HepG2 (cell line): Measurements from ENCODE around the gene IFT122. TPM values are rescaled to one million over a fixed set of nuclear protein-coding genes. Genes with fewer than 3 reads are reported as not detected.
A peak's percentile ranks its signal among the peaks of the same experiment; 100 is the strongest.

ENCODE experiments used
- ATAC-seq: fragments of 200-7000 bp; cut with Tn5 transposase; 3 replicates; pipeline ENCODE4 v1.9.1; 2020; ENCODE audit warnings: mild to moderate bottlenecking, moderate library complexity
- BruUV-seq: library from RNA; stranded (reverse); fragments of 400-500 nt; replicated peaks from 2 replicates; lab custom pipeline; 2021; lab: Mats Ljungman, UMichigan
- CTCF ChIA-PET: fragments of 300-600 bp; formaldehyde crosslinking; extraction: SDS; loops from one replicate; lab custom pipeline; 2021; ENCODE audit warnings: low total read pairs, inconsistent platforms, low intra/inter-chr PET ratio; lab: Yijun Ruan, JAX
- POLR2A ChIA-PET: fragments of 350-600 bp; sonication (Branson Sonifier 250); formaldehyde crosslinking; loops from one replicate; lab custom pipeline; 2020; ENCODE audit warnings: antibody characterized with exemption, inconsistent platforms; lab: Yijun Ruan, JAX
- DNase-seq: peaks from one replicate; pipeline ENCODE4 v3.0.0-alpha.2; 2015; ENCODE audit warnings: low spot score
- FAIRE-seq: peaks from 3 replicates; lab custom pipeline; 2011; peaks lifted over from hg19 to GRCh38; lab: Jason Lieb, UNC
- H2AFZ ChIP-seq: one replicate; pipeline ENCODE4 v1.6.1; 2011; ENCODE audit warnings: low read length, inconsistent platforms
- H3K27ac ChIP-seq: fragments of 300-600 bp; 3 replicates; pipeline ENCODE4 v1.8.0; 2011; ENCODE audit warnings: mixed run types, mild to moderate bottlenecking, mixed read lengths, low read length, inconsistent platforms; ENCODE audit not compliant: insufficient read depth; ENCODE audit errors: extremely low read length
- H3K27me3 ChIP-seq, 2 experiments: fragments of 200-600 bp in 1 of 2; 2 replicates in 1 of 2; 3 replicates in 1 of 2; pipeline versions ENCODE4 v1.6.0 to v1.8.0; 2011; ENCODE audit warnings: low read length in 2 of 2, mild to moderate bottlenecking in 2 of 2, moderate library complexity in 2 of 2, inconsistent platforms in 1 of 2; ENCODE audit not compliant: insufficient read depth in 2 of 2, control insufficient read depth in 1 of 2
- H3K36me3 ChIP-seq, 2 experiments: fragments of 200-600 bp in 1 of 2; replicated peaks in 1 of 2; 2 replicates in 1 of 2; 3 replicates in 1 of 2; pipeline versions ENCODE4 v1.5.1 to v1.8.0; 2011; ENCODE audit warnings: low read length in 2 of 2, inconsistent platforms in 1 of 2; ENCODE audit not compliant: insufficient read depth in 2 of 2, control insufficient read depth in 1 of 2
- H3K4me1 ChIP-seq: 2 replicates; pipeline ENCODE4 v1.5.1; 2012; ENCODE audit warnings: low read length, inconsistent platforms; ENCODE audit not compliant: insufficient read depth
- H3K4me2 ChIP-seq: 2 replicates; pipeline ENCODE4 v1.6.0; 2011; ENCODE audit warnings: low read depth, low read length, inconsistent platforms
- H3K4me3 ChIP-seq, 3 experiments: fragments of 200-600 bp in 1 of 3; sonication (generic), shearing (Covaris generic) in 1 of 3; replicated peaks in 1 of 3; 2 replicates each; pipeline ENCODE4 v1.5.1; 2011 to 2016; ENCODE audit warnings: low read length in 3 of 3, inconsistent platforms in 2 of 3, low read depth in 2 of 3, mild to moderate bottlenecking in 2 of 3, control low read depth in 1 of 3, mixed read lengths in 1 of 3; ENCODE audit not compliant: insufficient read depth in 1 of 3
- H3K79me2 ChIP-seq: one replicate; pipeline ENCODE4 v1.6.1; 2011; ENCODE audit warnings: low read length, inconsistent platforms; ENCODE audit not compliant: insufficient read depth
- H3K9ac ChIP-seq: 2 replicates; pipeline ENCODE4 v1.6.0; 2011; ENCODE audit warnings: mild to moderate bottlenecking, low read depth, low read length, inconsistent platforms; ENCODE audit not compliant: insufficient read depth
- H3K9me3 ChIP-seq: 2 replicates; pipeline ENCODE4 v1.5.1; 2012; ENCODE audit warnings: mild to moderate bottlenecking, low read length
- H4K20me1 ChIP-seq: 2 replicates; pipeline ENCODE4 v1.6.0; 2011; ENCODE audit warnings: inconsistent platforms, mild to moderate bottlenecking, low read length, moderate library complexity; ENCODE audit not compliant: insufficient read depth
- ARID2 ChIP-seq: sonication (generic); formaldehyde crosslinking; IDR thresholded peaks from 2 replicates; pipeline ENCODE4 v1.8.1; 2022; ENCODE audit warnings: mild to moderate bottlenecking, missing genetic modification reagents, borderline replicate concordance
- FIP1L1 ChIP-seq: fragments of 200-400 bp; formaldehyde crosslinking; IDR thresholded peaks from 2 replicates; pipeline ENCODE4 v1.6.1; 2018; ENCODE audit warnings: low read depth, mild to moderate bottlenecking, low read length, moderate library complexity, borderline replicate concordance; ENCODE audit not compliant: insufficient read depth
- MTA3 ChIP-seq: sonication (generic); formaldehyde crosslinking; IDR thresholded peaks from 2 replicates; pipeline ENCODE4 v1.4.0; 2020; ENCODE audit warnings: missing genetic modification reagents
- NR2F1 ChIP-seq, 2 experiments: fragments of 450-650 bp in 1 of 2; formaldehyde crosslinking in 1 of 2; IDR thresholded peaks; 2 replicates each; pipeline versions ENCODE4 v1.5.0 to v1.6.1; 2016 to 2020; ENCODE audit warnings: mild to moderate bottlenecking in 1 of 2, missing compliant biosample characterization in 1 of 2, missing genetic modification reagents in 1 of 2, moderate library complexity in 1 of 2
- SMYD3 ChIP-seq: sonication (generic); formaldehyde crosslinking; IDR thresholded peaks from 2 replicates; pipeline ENCODE4 v1.8.1; 2023; ENCODE audit warnings: mild to moderate bottlenecking, missing genetic modification reagents
- ZMYM2 ChIP-seq: sonication (generic); formaldehyde crosslinking; IDR thresholded peaks from 2 replicates; pipeline ENCODE4 v1.8.0; 2022; ENCODE audit warnings: mild to moderate bottlenecking, missing genetic modification reagents
- ZNF367 ChIP-seq: sonication (generic); formaldehyde crosslinking; IDR thresholded peaks from 2 replicates; pipeline ENCODE4 v1.4.0; 2020; ENCODE audit warnings: missing genetic modification reagents, borderline replicate concordance
- ZNF549 ChIP-seq: sonication (generic); formaldehyde crosslinking; IDR thresholded peaks from 2 replicates; pipeline ENCODE4 v1.5.0; 2020; ENCODE audit warnings: missing genetic modification reagents
- ZNF557 ChIP-seq: sonication (generic); formaldehyde crosslinking; IDR thresholded peaks from 2 replicates; pipeline ENCODE4 v1.4.0; 2020; ENCODE audit warnings: missing genetic modification reagents
- ZNF766 ChIP-seq: sonication (generic); formaldehyde crosslinking; IDR thresholded peaks from 2 replicates; pipeline ENCODE4 v1.5.0; 2020; ENCODE audit warnings: missing genetic modification reagents, borderline replicate concordance
- ZNF780A ChIP-seq: sonication (generic); formaldehyde crosslinking; IDR thresholded peaks from 2 replicates; pipeline ENCODE4 v1.8.0; 2022; ENCODE audit warnings: mild to moderate bottlenecking, missing genetic modification reagents, moderate library complexity
- ZNF878 ChIP-seq: sonication (generic); formaldehyde crosslinking; IDR thresholded peaks from 2 replicates; pipeline ENCODE4 v1.8.1; 2023; ENCODE audit warnings: mild to moderate bottlenecking, missing genetic modification reagents, moderate library complexity
- WGBS: methylation state at CpG from one replicate; pipeline ENCODE4 v1.1.6; 2017; ENCODE audit warnings: low lambda C conversion rate; 5-methylcytosine and 5-hydroxymethylcytosine counted together
- in situ Hi-C: cut with HindIII; loops from 2 replicates; pipeline ENCODE4 v1.10.0; 2017; ENCODE audit warnings: low pct_unique_long_range_greater_than_20kb; ENCODE audit not compliant: extremely low pct_ligation_motif_present
- intact Hi-C: fragments of 100-400 bp; cut with micrococcal nuclease; formaldehyde crosslinking; loops from one replicate; pipeline ENCODE4 v1.10.0; 2022; ENCODE audit not compliant: unreplicated experiment
- polyA plus RNA-seq, 8 experiments: library from polyadenylated mRNA; depleted of rRNA in 3 of 8; stranded (reverse) in 7 of 8; unstranded in 1 of 8; fragments of >200 nt; fragmentation: Illumina TruSeq in 4 of 8; extraction: Trizol in 4 of 8; gene quantifications; 2 replicates each; pipeline versions ENCODE4 v1.2.1 to v1.2.3, GENCODE V29; 2011 to 2016; ENCODE audit warnings: low read depth in 4 of 8, missing spikeins in 1 of 8, mixed read lengths in 1 of 8; ENCODE audit not compliant: insufficient read depth in 1 of 8
- total RNA-seq, 5 experiments: library from RNA; depleted of rRNA; stranded (reverse); fragments of >200 nt; fragmentation: Illumina TruSeq; extraction: Trizol; gene quantifications; 2 replicates each; pipeline ENCODE4 v1.2.3, GENCODE V29; 2016; ENCODE audit warnings: low read depth in 1 of 5
- TF ChIP-seq, protein P1 (sequence below): sonication (generic); formaldehyde crosslinking; IDR thresholded peaks from 2 replicates; pipeline ENCODE4 v1.5.1; 2020; ENCODE audit warnings: mild to moderate bottlenecking, moderate library complexity, missing genetic modification reagents
- TF ChIP-seq, protein P2 (sequence below): sonication (generic); formaldehyde crosslinking; IDR thresholded peaks from 2 replicates; pipeline ENCODE4 v1.8.1; 2023; ENCODE audit warnings: missing genetic modification reagents, mild to moderate bottlenecking, borderline replicate concordance
- TF ChIP-seq, protein P3 (sequence below): sonication (generic); formaldehyde crosslinking; IDR thresholded peaks from 2 replicates; pipeline ENCODE4 v1.4.0; 2020; ENCODE audit warnings: missing genetic modification reagents, borderline replicate concordance

Gene IFT122
- total and polyA plus RNA-seq, 2 of the 13 experiments (the other 11 are each of a cell fraction or from before 2014, with no cell fraction given): 10.1 to 10.3 TPM

DNA sequence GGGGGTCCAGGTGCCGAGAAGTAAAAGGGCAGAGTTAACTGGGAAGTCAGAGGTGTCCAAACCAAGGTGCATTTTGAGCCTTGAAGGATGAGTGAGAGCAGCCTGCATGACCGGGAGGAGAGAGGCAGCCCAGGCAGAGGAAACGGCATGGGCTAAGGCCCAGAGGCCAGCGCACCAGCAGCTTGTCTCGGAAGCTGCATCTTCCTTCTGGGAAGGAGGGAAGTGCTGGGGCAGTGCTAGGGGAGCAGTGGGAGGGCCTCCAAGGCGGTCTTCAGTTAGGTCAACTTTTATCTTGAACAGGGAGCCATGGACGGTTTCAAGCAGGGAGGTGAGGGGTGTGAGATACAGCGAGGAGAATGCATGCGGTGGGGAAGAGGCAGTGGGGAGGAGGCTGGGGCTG is 104.0 kb downstream of the IFT122 start:
- peak overlapping the region; percentile 47; the same call in 1 of the 2 replicates for H3K4me2 ChIP-seq
- ChIA-PET CTCF (no interaction called here), POLR2A (interaction anchor here (0.9 to 1.5 kb wide), 2 partner anchors 9 to 52 kb away, joined by 3 to 8 read pairs; no protein-coding TSS in a partner anchor)
- no peak overlapping the region for H2AFZ ChIP-seq
- H3K27ac ChIP-seq: no peak overlapping the region
- no peaks in the 10 kb centered on the region for H3K36me3 ChIP-seq
- no TSS peak for BruUV-seq
- DNase-seq: no peak
- peaks cover 47% of the 10 kb centered on the region for H3K4me1 ChIP-seq
- no peaks in the 10 kb centered on the region for H3K79me2 ChIP-seq
- no peaks in the 10 kb centered on the region for H3K9me3 ChIP-seq
- no peak for FAIRE-seq
- no peak overlapping the region for H3K9ac ChIP-seq
- in situ Hi-C loops (no loop called here), intact Hi-C loops (no loop called here)
- no peak; the same call in 2 of the 3 replicates for ATAC-seq
- WGBS: 42% methylated on average over 9 of the region's 9 CpGs
- no peaks in the 10 kb centered on the region for H4K20me1 ChIP-seq
- H3K4me3 ChIP-seq: no peak overlapping the region
- H3K27me3 ChIP-seq: peaks cover 0 to 8% of the 10 kb centered on the region in 2 experiments; a peak in 1 of 5 replicates
- TF ChIP-seq ZNF878 (CRISPR knock-in tag) (no peak), ZNF557 (no peak), SMYD3 (no peak), ARID2 (no peak), ZNF766 (no peak), ZNF549 (CRISPR knock-in tag) (no peak), ZNF367 (CRISPR knock-in tag) (no peak), ZMYM2 (CRISPR knock-in tag) (no peak), NR2F1 (CRISPR knock-in tag; IDR thresholded peaks at IDR 0.05) (no peak), FIP1L1 (no peak), ZNF780A (CRISPR knock-in tag) (no peak), MTA3 (no peak)
- TF ChIP-seq, protein P1, sequence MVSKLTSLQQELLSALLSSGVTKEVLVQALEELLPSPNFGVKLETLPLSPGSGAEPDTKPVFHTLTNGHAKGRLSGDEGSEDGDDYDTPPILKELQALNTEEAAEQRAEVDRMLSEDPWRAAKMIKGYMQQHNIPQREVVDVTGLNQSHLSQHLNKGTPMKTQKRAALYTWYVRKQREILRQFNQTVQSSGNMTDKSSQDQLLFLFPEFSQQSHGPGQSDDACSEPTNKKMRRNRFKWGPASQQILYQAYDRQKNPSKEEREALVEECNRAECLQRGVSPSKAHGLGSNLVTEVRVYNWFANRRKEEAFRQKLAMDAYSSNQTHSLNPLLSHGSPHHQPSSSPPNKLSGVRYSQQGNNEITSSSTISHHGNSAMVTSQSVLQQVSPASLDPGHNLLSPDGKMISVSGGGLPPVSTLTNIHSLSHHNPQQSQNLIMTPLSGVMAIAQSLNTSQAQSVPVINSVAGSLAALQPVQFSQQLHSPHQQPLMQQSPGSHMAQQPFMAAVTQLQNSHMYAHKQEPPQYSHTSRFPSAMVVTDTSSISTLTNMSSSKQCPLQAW (CRISPR knock-in tag): no peak
- TF ChIP-seq, protein P2, sequence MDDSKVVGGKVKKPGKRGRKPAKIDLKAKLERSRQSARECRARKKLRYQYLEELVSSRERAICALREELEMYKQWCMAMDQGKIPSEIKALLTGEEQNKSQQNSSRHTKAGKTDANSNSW (CRISPR knock-in tag): no peak
- TF ChIP-seq, protein P3, sequence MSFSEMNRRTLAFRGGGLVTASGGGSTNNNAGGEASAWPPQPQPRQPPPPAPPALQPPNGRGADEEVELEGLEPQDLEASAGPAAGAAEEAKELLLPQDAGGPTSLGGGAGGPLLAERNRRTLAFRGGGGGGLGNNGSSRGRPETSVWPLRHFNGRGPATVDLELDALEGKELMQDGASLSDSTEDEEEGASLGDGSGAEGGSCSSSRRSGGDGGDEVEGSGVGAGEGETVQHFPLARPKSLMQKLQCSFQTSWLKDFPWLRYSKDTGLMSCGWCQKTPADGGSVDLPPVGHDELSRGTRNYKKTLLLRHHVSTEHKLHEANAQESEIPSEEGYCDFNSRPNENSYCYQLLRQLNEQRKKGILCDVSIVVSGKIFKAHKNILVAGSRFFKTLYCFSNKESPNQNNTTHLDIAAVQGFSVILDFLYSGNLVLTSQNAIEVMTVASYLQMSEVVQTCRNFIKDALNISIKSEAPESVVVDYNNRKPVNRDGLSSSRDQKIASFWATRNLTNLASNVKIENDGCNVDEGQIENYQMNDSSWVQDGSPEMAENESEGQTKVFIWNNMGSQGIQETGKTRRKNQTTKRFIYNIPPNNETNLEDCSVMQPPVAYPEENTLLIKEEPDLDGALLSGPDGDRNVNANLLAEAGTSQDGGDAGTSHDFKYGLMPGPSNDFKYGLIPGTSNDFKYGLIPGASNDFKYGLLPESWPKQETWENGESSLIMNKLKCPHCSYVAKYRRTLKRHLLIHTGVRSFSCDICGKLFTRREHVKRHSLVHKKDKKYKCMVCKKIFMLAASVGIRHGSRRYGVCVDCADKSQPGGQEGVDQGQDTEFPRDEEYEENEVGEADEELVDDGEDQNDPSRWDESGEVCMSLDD (CRISPR knock-in tag): no peak
